SU-DHL-6 (cell line): ENCODE data around the gene CRACR2A.

Experiments used
- H2AFZ ChIP-seq: fragments of 200-600 bp; sonication (generic); 2 replicates; pipeline ENCODE4 v1.6.1; 2014; ENCODE audit warnings: low read depth, mild to moderate bottlenecking, moderate library complexity, mixed read lengths, antibody characterized with exemption, low read length; ENCODE audit not compliant: severe bottlenecking
- H3F3A ChIP-seq: fragments of 200-600 bp; shearing (Covaris generic); 2 replicates; pipeline ENCODE4 v1.6.0; 2016; ENCODE audit warnings: antibody characterized with exemption, mild to moderate bottlenecking; ENCODE audit not compliant: insufficient read depth
- H3K27ac ChIP-seq: fragments of 200-600 bp; sonication (generic); 2 replicates; pipeline ENCODE4 v1.5.1; 2016; ENCODE audit warnings: low read depth, mild to moderate bottlenecking, low read length, moderate library complexity, mixed read lengths
- H3K27me3 ChIP-seq: fragments of 200-600 bp; sonication (generic), shearing (Covaris generic); 2 replicates; pipeline ENCODE4 v1.6.0; 2014; ENCODE audit warnings: mild to moderate bottlenecking, low read length
- H3K36me3 ChIP-seq: fragments of 200-600 bp; sonication (generic); 2 replicates; pipeline ENCODE4 v1.6.1; 2014; ENCODE audit warnings: mild to moderate bottlenecking, low read length, mixed read lengths
- H3K4me2 ChIP-seq: fragments of 300-600, 200-600 bp; shearing (Covaris generic), sonication (generic); 2 replicates; pipeline ENCODE4 v1.6.0; 2014; ENCODE audit warnings: low read length, low read depth, mild to moderate bottlenecking; ENCODE audit not compliant: poor library complexity, severe bottlenecking
- H3K4me3 ChIP-seq: fragments of 200-600 bp; sonication (generic); 2 replicates; pipeline ENCODE4 v1.5.1; 2014; ENCODE audit warnings: antibody characterized with exemption, low read length, mild to moderate bottlenecking, mixed read lengths; ENCODE audit not compliant: insufficient read depth, poor library complexity, severe bottlenecking
- H3K79me2 ChIP-seq: fragments of 200-600 bp; sonication (generic); 2 replicates; pipeline ENCODE4 v1.6.1; 2014; ENCODE audit warnings: mild to moderate bottlenecking, low read length, moderate library complexity; ENCODE audit not compliant: insufficient read depth
- H3K9ac ChIP-seq: fragments of 200-600 bp; sonication (generic); 2 replicates; pipeline ENCODE4 v1.7.0; 2014; ENCODE audit warnings: mild to moderate bottlenecking, low read length
- H3K9me2 ChIP-seq: fragments of 200-600 bp; sonication (generic); replicated peaks from 2 replicates; pipeline ENCODE4 v1.6.1; 2014; ENCODE audit warnings: low read length; ENCODE audit not compliant: insufficient read depth
- H3K9me3 ChIP-seq: fragments of 200-600 bp; sonication (generic); 2 replicates; pipeline ENCODE4 v1.6.1; 2014; ENCODE audit warnings: low read length, mixed read lengths; ENCODE audit not compliant: insufficient read depth
- H4K20me1 ChIP-seq: fragments of 200-600 bp; sonication (generic); 2 replicates; pipeline ENCODE4 v1.6.1; 2014; ENCODE audit warnings: low read depth, mild to moderate bottlenecking, antibody characterized with exemption, low read length, moderate library complexity, mixed read lengths
- EZH2phosphoT487 ChIP-seq: fragments of 200-600 bp; sonication (generic), shearing (Covaris generic); conservative IDR thresholded peaks from 2 replicates; pipeline ENCODE4 v1.6.1; 2018; ENCODE audit warnings: mild to moderate bottlenecking, antibody characterized with exemption, low read length, moderate library complexity, mixed read lengths
- TF ChIP-seq, protein P1 (sequence below): fragments of 200-600 bp; sonication (generic); IDR thresholded peaks from one replicate; pipeline ENCODE4 v1.5.1; 2017; ENCODE audit warnings: antibody characterized with exemption, mild to moderate bottlenecking, low read length, moderate library complexity; ENCODE audit not compliant: insufficient read depth, poor library complexity, severe bottlenecking

CRACR2A gene

DNA sequence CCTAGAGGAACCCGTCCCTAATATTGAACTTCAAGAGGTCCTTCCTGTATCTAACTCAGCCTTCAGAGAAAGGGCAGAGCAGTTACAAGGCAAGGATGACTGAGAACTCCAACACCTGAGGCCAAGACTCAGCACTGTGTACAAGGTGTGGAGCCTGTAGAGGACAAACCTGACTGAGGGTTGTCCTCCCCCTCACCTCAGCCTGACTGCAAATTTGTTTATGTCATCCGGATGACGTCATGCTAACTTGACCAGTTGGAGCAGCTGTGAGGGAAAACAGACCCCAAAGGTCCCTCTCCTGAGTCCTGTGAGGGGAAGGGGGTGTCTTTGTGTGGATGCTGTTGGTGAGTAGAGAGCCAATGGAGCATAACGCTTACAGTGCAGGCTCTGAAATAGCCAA is 4.3 kb downstream of the CRACR2A start:
- H3F3A ChIP-seq, result no peaks in the 10 kb centered on the region
- no peak overlapping the region for H3K4me3 ChIP-seq
- H3K79me2 ChIP-seq, result peaks cover 70% of the 10 kb centered on the region
- no peak overlapping the region for H2AFZ ChIP-seq
- H4K20me1 ChIP-seq, result no peaks in the 10 kb centered on the region
- H3K36me3 ChIP-seq, result no peaks in the 10 kb centered on the region
- no peak overlapping the region for H3K9ac ChIP-seq
- H3K27me3 ChIP-seq, result no peaks in the 10 kb centered on the region
- H3K9me3 ChIP-seq, result no peaks in the 10 kb centered on the region
- H3K4me2 ChIP-seq, result no peak overlapping the region
- H3K27ac ChIP-seq, result no peak overlapping the region
- no peak for TF ChIP-seq EZH2phosphoT487
- TF ChIP-seq, protein P1, sequence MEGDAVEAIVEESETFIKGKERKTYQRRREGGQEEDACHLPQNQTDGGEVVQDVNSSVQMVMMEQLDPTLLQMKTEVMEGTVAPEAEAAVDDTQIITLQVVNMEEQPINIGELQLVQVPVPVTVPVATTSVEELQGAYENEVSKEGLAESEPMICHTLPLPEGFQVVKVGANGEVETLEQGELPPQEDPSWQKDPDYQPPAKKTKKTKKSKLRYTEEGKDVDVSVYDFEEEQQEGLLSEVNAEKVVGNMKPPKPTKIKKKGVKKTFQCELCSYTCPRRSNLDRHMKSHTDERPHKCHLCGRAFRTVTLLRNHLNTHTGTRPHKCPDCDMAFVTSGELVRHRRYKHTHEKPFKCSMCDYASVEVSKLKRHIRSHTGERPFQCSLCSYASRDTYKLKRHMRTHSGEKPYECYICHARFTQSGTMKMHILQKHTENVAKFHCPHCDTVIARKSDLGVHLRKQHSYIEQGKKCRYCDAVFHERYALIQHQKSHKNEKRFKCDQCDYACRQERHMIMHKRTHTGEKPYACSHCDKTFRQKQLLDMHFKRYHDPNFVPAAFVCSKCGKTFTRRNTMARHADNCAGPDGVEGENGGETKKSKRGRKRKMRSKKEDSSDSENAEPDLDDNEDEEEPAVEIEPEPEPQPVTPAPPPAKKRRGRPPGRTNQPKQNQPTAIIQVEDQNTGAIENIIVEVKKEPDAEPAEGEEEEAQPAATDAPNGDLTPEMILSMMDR, result no peak
- no peaks in the 10 kb centered on the region for H3K9me2 ChIP-seq

DNA sequence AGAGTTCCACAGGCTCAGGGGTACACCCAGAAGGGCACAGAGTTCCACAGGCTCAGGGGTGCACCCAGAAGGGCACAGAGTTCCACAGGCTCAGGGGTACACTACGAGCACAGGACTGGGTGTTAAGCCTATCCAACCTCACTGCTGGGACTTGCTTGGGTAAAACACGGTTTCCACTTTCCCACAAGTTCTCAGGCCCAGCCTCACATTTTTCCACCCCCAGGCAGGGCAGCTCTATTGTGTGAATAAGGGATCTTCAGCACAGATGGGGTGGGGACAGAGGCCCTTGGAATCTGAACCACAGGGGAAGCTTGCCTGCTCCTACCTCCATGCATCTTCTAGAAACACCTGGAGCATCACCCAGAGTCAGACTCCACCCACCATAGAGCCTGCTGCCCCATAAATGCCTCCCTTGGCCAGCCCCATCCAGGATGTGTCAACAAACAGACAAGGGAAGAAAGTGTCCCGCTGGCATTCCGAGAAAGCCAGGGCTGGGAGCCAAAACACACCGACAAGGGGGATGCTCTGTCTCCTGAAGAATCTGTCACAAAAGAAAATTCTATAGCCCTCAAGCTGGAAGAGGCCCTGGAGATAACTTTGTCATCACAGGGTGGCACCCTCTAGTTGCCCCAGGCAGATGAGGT is 4.8 kb downstream of the CRACR2A start:
- no peaks in the 10 kb centered on the region for H4K20me1 ChIP-seq
- no peaks in the 10 kb centered on the region for H3K9me3 ChIP-seq
- no peaks in the 10 kb centered on the region for H3K27me3 ChIP-seq
- TF ChIP-seq, protein P1, result no peak
- no peak for TF ChIP-seq EZH2phosphoT487
- peaks cover 75% of the 10 kb centered on the region for H3K79me2 ChIP-seq
- H3K36me3 ChIP-seq, result no peaks in the 10 kb centered on the region
- H3K27ac ChIP-seq, result no peak overlapping the region
- H3F3A ChIP-seq, result no peaks in the 10 kb centered on the region
- no peak overlapping the region for H3K4me3 ChIP-seq
- no peak overlapping the region for H3K9ac ChIP-seq
- H3K9me2 ChIP-seq, result no peaks in the 10 kb centered on the region
- H2AFZ ChIP-seq, result no peak overlapping the region
- H3K4me2 ChIP-seq, result no peak overlapping the region

DNA sequence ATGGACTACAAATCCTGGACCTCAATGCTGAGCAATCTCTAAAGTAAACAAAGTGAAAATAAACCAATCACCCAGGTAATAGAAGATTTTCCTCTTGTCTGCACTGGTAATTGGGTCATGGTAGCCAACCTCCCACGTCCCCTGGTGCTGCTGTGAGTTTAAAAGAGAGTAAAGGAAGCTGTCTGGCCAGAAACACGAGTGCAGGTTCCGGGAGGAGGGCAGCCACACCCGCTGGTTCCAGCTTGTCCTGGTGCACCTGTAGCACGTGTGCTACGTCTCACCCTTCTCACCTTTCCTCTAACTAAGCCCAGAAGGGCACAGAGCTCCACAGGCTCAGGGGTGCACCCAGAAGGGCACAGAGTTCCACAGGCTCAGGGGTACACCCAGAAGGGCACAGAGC is 5.4 kb downstream of the CRACR2A start:
- Histone ChIP-seq H3K9ac (no peak overlapping the region), H3K27ac (no peak overlapping the region), H3K9me3 (no peaks in the 10 kb centered on the region), H2AFZ (no peak overlapping the region), H3K9me2 (no peaks in the 10 kb centered on the region), H3K27me3 (no peaks in the 10 kb centered on the region), H3K4me2 (no peak overlapping the region), H3K36me3 (no peaks in the 10 kb centered on the region), H3K4me3 (no peak overlapping the region), H3F3A (no peaks in the 10 kb centered on the region), H4K20me1 (no peaks in the 10 kb centered on the region), H3K79me2 (peaks cover 73% of the 10 kb centered on the region)
- TF ChIP-seq EZH2phosphoT487, result no peak
- TF ChIP-seq, protein P1, result no peak
